Tibial nerve (tissue), 3 donors: ENCODE results near the gene IMPACT.

Experiments used
- POLR2A ChIP-seq, 2 donors: fragments of 450-650 bp; IDR thresholded peaks; one replicate each; pipeline ENCODE4 v1.6.1; 2017; ENCODE audit warnings: antibody characterized with exemption in 2 of 2, mild to moderate bottlenecking in 2 of 2, moderate library complexity in 2 of 2
- TF ChIP-seq, protein P1 (sequence below), 5 experiments: fragments of 200-600 bp in 3 of 5; fragments of 450-650 bp in 2 of 5; sonication (generic) in 3 of 5; IDR thresholded peaks; one replicate each; pipeline ENCODE4 v1.5.1; 2016 to 2019; ENCODE audit warnings: antibody characterized with exemption in 5 of 5, mild to moderate bottlenecking in 3 of 5, moderate library complexity in 2 of 5

DNA sequence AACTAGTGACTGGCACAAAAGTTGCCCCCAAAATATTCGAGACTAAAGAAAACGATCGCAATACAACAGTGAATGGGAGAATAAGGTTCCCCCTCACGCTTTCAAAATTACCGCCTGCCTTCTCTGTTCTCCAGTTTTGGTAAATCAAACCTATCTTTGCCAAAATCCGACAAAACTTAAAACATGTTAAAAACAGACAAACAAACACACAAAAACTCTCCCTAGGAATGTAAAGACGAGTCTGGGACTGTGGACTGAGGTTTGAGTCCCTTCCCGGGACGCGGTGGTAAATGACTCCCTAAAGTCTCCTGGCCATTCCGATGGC, 435 bp upstream of the IMPACT start:
- TF ChIP-seq, protein P1, sequence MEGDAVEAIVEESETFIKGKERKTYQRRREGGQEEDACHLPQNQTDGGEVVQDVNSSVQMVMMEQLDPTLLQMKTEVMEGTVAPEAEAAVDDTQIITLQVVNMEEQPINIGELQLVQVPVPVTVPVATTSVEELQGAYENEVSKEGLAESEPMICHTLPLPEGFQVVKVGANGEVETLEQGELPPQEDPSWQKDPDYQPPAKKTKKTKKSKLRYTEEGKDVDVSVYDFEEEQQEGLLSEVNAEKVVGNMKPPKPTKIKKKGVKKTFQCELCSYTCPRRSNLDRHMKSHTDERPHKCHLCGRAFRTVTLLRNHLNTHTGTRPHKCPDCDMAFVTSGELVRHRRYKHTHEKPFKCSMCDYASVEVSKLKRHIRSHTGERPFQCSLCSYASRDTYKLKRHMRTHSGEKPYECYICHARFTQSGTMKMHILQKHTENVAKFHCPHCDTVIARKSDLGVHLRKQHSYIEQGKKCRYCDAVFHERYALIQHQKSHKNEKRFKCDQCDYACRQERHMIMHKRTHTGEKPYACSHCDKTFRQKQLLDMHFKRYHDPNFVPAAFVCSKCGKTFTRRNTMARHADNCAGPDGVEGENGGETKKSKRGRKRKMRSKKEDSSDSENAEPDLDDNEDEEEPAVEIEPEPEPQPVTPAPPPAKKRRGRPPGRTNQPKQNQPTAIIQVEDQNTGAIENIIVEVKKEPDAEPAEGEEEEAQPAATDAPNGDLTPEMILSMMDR (IDR thresholded peaks at IDR 0.05) = no peak
- TF ChIP-seq POLR2A (IDR thresholded peaks at IDR 0.05) = no peak
